ENCODE measurements around the gene MTFP1. TPM values are rescaled to one million over a fixed set of nuclear protein-coding genes. Genes with fewer than 3 reads are reported as not detected.

The MTFP1 gene
- total RNA-seq, 3 donors from 2014 or later = 2.9 to 16.7 (median 14.4) TPM

DNA sequence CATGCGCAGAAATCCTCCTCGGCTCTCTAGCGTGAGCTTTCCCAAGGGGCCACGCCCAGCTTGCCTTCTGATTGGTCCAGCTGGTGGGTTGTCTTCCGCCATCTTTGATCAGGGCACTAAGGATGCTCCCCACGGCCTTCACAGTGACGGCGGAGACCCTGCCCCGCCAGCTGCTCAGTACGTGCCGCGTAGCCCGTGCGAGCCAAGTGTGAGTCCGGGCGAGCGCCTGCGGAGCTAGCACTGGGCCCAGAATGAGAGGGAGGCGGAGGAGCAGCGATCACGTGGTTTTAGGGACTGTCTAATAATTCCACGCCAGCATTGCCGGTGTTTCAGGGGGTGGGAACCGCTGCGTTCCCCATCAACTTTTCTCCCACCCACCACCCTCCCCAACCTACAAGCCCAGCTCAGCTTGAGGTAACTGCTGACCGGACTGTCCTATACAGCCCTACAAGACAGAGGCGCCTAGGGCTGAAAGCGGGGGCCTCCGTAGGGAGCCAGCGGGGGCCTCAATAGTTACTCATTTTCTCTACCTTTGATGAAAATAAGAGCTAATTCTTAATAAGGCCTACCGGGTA, 1.5 kb upstream of the MTFP1 start:
- TF ChIP-seq POLR2A (IDR thresholded peaks at IDR 0.05) = no peak
- peak; percentile 83 to 96 (median 94) for TF ChIP-seq POLR2AphosphoS5 (IDR thresholded peaks at IDR 0.05)
- H3K4me3 ChIP-seq = peak overlapping the region; percentile 71 to 85 (median 76)
- intact Hi-C loops (cut with DNase I; ENCODE audit: low total_unique reads) = no loop called here
- no peaks in the 10 kb centered on the region for H3K9me3 ChIP-seq
- no peaks in the 10 kb centered on the region for H3K36me3 ChIP-seq
- peak overlapping the region; percentile 96 to 99 for H3K27ac ChIP-seq
- H3K27me3 ChIP-seq = no peaks in the 10 kb centered on the region
- DNase-seq (ENCODE audit: low spot score in 2 of 2) = peak; percentile 99
- peaks cover 10 to 28% of the 10 kb centered on the region in 2 donors for H3K4me1 ChIP-seq

DNA sequence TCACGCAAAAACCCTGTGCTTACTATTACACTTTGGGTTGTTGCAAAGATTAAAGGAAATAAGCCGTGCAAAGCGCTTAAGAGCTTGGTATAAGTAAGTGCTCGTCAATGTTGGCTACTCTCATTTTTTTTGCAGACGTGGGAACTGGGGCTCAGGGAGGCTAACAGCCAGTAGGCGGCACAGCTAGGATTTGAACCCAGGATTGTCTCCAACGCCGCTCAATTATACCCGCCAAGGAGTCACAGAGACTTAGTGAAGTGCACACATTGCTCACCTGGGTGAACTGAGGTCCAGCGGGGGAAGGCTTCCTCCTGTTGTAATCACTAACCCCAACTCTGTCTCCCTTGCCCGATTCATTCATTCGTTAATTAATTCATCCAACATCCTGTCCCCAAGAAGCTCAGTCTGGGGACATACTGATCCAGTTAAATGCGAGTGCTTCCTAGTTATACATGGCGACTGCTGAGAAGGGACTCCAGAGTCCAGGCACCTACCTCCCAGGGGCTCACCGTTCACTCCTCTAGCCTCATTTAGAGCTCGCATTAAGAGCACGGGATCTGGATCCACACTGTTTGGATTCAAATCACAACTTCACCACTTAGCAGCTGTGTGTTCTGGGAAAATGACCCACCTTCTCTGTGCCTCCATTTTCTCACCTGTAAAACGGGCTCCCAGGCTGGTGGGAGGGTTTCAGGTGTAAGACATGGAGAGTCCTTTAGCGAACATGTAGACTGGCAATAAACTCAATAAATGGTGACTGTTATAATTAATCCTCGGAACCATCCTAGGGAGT, 838 bp upstream of the MTFP1 start:
- Histone ChIP-seq H3K9me3 (no peaks in the 10 kb centered on the region), H3K36me3 (no peaks in the 10 kb centered on the region), H3K4me3 (peak overlapping the region; percentile 71 to 85 (median 76)), H3K27ac (peak overlapping the region; percentile 96 to 99), H3K27me3 (no peaks in the 10 kb centered on the region), H3K4me1 (peaks cover 10 to 28% of the 10 kb centered on the region in 2 donors)
- TF ChIP-seq POLR2A (IDR thresholded peaks at IDR 0.05) = no peak
- no peak for TF ChIP-seq POLR2AphosphoS5 (IDR thresholded peaks at IDR 0.05)
- TF ChIP-seq, protein P1, sequence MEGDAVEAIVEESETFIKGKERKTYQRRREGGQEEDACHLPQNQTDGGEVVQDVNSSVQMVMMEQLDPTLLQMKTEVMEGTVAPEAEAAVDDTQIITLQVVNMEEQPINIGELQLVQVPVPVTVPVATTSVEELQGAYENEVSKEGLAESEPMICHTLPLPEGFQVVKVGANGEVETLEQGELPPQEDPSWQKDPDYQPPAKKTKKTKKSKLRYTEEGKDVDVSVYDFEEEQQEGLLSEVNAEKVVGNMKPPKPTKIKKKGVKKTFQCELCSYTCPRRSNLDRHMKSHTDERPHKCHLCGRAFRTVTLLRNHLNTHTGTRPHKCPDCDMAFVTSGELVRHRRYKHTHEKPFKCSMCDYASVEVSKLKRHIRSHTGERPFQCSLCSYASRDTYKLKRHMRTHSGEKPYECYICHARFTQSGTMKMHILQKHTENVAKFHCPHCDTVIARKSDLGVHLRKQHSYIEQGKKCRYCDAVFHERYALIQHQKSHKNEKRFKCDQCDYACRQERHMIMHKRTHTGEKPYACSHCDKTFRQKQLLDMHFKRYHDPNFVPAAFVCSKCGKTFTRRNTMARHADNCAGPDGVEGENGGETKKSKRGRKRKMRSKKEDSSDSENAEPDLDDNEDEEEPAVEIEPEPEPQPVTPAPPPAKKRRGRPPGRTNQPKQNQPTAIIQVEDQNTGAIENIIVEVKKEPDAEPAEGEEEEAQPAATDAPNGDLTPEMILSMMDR (IDR thresholded peaks at IDR 0.05) = no peak
- intact Hi-C loops (cut with DNase I; ENCODE audit: low total_unique reads) = no loop called here
- DNase-seq (ENCODE audit: low spot score in 2 of 2) = no peak

DNA sequence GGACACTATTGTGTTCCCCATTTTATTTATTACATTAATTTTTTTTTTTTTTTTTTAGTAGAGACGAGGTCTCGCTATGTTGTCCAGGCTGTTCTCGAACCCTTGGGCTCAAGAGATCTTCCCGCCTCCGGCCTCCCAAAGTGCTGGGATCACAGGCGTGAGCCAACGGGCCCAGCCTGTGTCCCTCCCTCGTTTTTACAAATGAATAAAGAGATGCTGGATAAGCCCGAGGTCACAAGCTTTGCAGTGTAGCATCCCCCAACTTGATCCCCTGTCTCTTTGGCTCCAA, 297 bp upstream of the MTFP1 start:
- H3K27me3 ChIP-seq = no peaks in the 10 kb centered on the region
- peak overlapping the region; percentile 80 to 84 for H3K27ac ChIP-seq
- H3K36me3 ChIP-seq = no peaks in the 10 kb centered on the region
- no peaks in the 10 kb centered on the region for H3K9me3 ChIP-seq
- peaks cover 10 to 28% of the 10 kb centered on the region in 2 donors for H3K4me1 ChIP-seq
- intact Hi-C loops (cut with DNase I; ENCODE audit: low total_unique reads) = no loop called here
- peak overlapping the region; percentile 64 to 85 (median 76) for H3K4me3 ChIP-seq
- no peak for TF ChIP-seq POLR2A (IDR thresholded peaks at IDR 0.05)
- no peak for TF ChIP-seq POLR2AphosphoS5 (IDR thresholded peaks at IDR 0.05)
- TF ChIP-seq, protein P1 (IDR thresholded peaks at IDR 0.05) = no peak
- no peak for DNase-seq (ENCODE audit: low spot score in 2 of 2)

DNA sequence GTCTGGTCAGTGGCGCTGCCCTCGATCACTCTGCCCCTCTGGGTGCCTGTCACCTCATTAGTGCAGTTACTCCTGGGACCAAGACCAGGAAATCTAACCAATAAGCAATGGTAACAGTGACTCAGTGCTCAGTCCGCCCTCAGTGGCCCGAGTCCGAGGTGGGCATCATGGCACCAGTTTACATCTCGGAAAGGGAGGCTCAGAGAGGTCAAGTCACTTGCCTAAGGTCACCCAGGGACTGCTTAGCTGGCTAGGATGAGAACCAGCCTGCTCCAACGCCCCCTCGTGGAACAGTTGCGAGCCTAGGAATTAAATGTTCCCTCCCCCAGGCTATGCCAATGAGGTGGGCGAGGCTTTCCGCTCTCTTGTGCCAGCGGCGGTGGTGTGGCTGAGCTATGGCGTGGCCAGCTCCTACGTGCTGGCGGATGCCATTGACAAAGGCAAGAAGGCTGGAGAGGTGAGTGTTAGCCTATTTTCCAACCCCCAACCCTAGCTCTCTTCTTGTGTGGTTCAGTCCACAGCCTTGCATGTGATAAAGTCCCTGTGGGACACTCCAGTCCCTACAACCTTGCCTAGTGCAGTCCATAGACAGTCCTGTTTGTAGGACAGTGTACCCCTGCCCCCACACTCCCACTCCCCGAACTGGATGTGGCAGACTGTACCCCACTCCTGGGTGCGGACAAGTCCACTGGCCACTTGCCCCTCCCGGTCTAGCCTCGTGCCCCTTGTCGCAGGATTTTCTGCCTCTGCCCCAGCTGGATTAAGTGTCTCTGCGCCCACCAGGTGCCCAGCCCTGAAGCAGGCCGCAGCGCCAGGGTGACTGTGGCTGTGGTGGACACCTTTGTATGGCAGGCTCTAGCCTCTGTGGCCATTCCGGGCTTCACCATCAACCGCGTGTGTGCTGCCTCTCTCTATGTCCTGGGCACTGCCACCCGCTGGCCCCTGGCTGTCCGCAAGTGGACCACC, 1.1 kb downstream of the MTFP1 start:
- Histone ChIP-seq H3K27me3 (no peaks in the 10 kb centered on the region), H3K4me1 (peaks cover 8 to 22% of the 10 kb centered on the region in 2 donors), H3K9me3 (no peaks in the 10 kb centered on the region), H3K27ac (peak overlapping the region; percentile 80 to 84), H3K36me3 (no peaks in the 10 kb centered on the region), H3K4me3 (peak overlapping the region; percentile 64 to 85 (median 76))
- DNase-seq (ENCODE audit: low spot score in 2 of 2) = peak; percentile 79 to 83
- TF ChIP-seq POLR2AphosphoS5 (IDR thresholded peaks at IDR 0.05) = peak; percentile 13 to 38 (median 36)
- TF ChIP-seq, protein P1 (IDR thresholded peaks at IDR 0.05) = peak in 2 of 3 donors; percentile 59 to 66
- TF ChIP-seq POLR2A (IDR thresholded peaks at IDR 0.05) = no peak
- intact Hi-C loops (cut with DNase I; ENCODE audit: low total_unique reads) = no loop called here

DNA sequence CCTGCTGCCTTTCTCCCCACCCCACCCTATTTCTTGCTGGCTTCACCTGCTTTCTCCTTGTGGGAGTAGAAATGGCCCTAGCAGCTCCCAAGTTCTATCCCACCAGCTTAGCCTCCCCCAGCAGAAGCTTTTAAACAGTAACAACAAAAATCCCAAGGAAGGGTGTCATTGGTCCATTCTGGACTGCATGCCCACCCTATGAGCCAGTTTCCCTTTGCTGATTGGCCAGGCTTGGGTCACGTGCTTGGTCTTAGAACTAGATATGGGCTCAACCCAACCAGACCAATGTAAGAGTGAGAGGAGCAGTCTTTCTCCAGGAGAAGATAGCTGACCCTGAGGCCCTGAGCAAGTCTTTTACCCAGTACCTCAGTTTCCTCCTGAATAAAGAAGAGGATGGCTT, 2.3 kb downstream of the MTFP1 start:
- Histone ChIP-seq H3K4me3 (no peak overlapping the region), H3K4me1 (peaks cover 0 to 10% of the 10 kb centered on the region in 2 donors), H3K27ac (peak overlapping the region in 1 of 2 donors; percentile 84), H3K9me3 (no peaks in the 10 kb centered on the region), H3K27me3 (no peaks in the 10 kb centered on the region), H3K36me3 (no peaks in the 10 kb centered on the region)
- intact Hi-C loops (cut with DNase I; ENCODE audit: low total_unique reads) = no loop called here
- TF ChIP-seq, protein P1 (IDR thresholded peaks at IDR 0.05) = no peak
- DNase-seq (ENCODE audit: low spot score in 2 of 2) = no peak
